Keratinocyte (primary cell): Measurements from ENCODE around the gene ANO2. TPM values are rescaled to one million over a fixed set of nuclear protein-coding genes. Genes with fewer than 3 reads are reported as not detected.

Experiments used
- DNase-seq: peaks from one replicate; pipeline ENCODE4 v3.0.0-alpha.2; 2011; ENCODE audit warnings: low read depth, missing footprints, low spot score
- FAIRE-seq: peaks from 2 replicates; lab custom pipeline; 2011; peaks lifted over from hg19 to GRCh38; lab: Jason Lieb, UNC
- H2AFZ ChIP-seq: 2 replicates; pipeline ENCODE4 v1.6.0; 2012; ENCODE audit warnings: low read length, control low read depth, inconsistent platforms; ENCODE audit not compliant: control insufficient read depth
- H3K27ac ChIP-seq: 2 replicates; pipeline ENCODE4 v1.5.1; 2011; ENCODE audit warnings: low read length; ENCODE audit not compliant: control insufficient read depth, insufficient read depth
- H3K27me3 ChIP-seq: 3 replicates; pipeline ENCODE4 v1.6.0; 2011; ENCODE audit warnings: low read length; ENCODE audit not compliant: control insufficient read depth, insufficient read depth; ENCODE audit errors: extremely low read depth
- H3K36me3 ChIP-seq, 2 experiments: 2 replicates in 1 of 2; 3 replicates in 1 of 2; pipeline ENCODE4 v1.5.1; 2011; ENCODE audit warnings: low read length in 2 of 2, mild to moderate bottlenecking in 1 of 2; ENCODE audit not compliant: control insufficient read depth in 2 of 2, insufficient read depth in 2 of 2; ENCODE audit errors: extremely low read depth in 1 of 2
- H3K4me1 ChIP-seq: 3 replicates; pipeline ENCODE4 v1.5.1; 2011; ENCODE audit warnings: low read length; ENCODE audit not compliant: control insufficient read depth, insufficient read depth; ENCODE audit errors: extremely low read depth
- H3K4me2 ChIP-seq: 3 replicates; pipeline ENCODE4 v1.6.0; 2011; ENCODE audit warnings: low read depth, low read length; ENCODE audit not compliant: control insufficient read depth, insufficient read depth; ENCODE audit errors: extremely low read depth
- H3K4me3 ChIP-seq, 3 experiments: fragments of 200-600 bp in 1 of 3; sonication (generic) in 1 of 3; 2 replicates in 2 of 3; 3 replicates in 1 of 3; pipeline ENCODE4 v1.5.1; 2011 to 2016; ENCODE audit warnings: low read length in 3 of 3, mild to moderate bottlenecking in 3 of 3, control low read depth in 2 of 3, inconsistent platforms in 1 of 3, low read depth in 1 of 3, mixed read lengths in 1 of 3, mixed run types in 1 of 3, moderate library complexity in 1 of 3; ENCODE audit not compliant: control insufficient read depth in 2 of 3, insufficient read depth in 2 of 3; ENCODE audit errors: extremely low read depth in 1 of 3
- H3K79me2 ChIP-seq: 2 replicates; pipeline ENCODE4 v1.6.0; 2012; ENCODE audit warnings: low read length; ENCODE audit not compliant: control insufficient read depth, insufficient read depth
- H3K9ac ChIP-seq: 3 replicates; pipeline ENCODE4 v1.6.0; 2011; ENCODE audit warnings: low read length; ENCODE audit not compliant: control insufficient read depth, insufficient read depth; ENCODE audit errors: extremely low read depth
- H3K9me1 ChIP-seq: 3 replicates; pipeline ENCODE4 v1.6.0; 2011; ENCODE audit warnings: low read length; ENCODE audit not compliant: control insufficient read depth, insufficient read depth; ENCODE audit errors: extremely low read depth
- H3K9me3 ChIP-seq: 2 replicates; pipeline ENCODE4 v1.5.1; 2012; ENCODE audit warnings: low read depth, low read length; ENCODE audit not compliant: control insufficient read depth
- H4K20me1 ChIP-seq: 3 replicates; pipeline ENCODE4 v1.6.0; 2011; ENCODE audit warnings: low read length; ENCODE audit not compliant: control insufficient read depth, insufficient read depth; ENCODE audit errors: extremely low read depth
- EZH2 ChIP-seq: IDR thresholded peaks from one replicate; pipeline ENCODE4 v1.6.1; 2012; ENCODE audit warnings: inconsistent platforms, mild to moderate bottlenecking, low read length, moderate library complexity
- dilution Hi-C: fragments of 300-500 bp; cut with MboI; formaldehyde crosslinking; loops from one replicate; pipeline ENCODE4 v1.7.0; 2020; ENCODE audit warnings: low sequenced_read_pairs; ENCODE audit not compliant: extremely low pct_ligation_motif_present
- polyA plus RNA-seq, 5 experiments: library from polyadenylated mRNA; depleted of rRNA in 3 of 5; stranded (reverse) in 3 of 5; stranded (forward) in 1 of 5; unstranded in 1 of 5; fragments of >200 nt; gene quantifications; 1 replicate in 1 of 5; 2 replicates in 3 of 5; 3 replicates in 1 of 5; pipeline versions ENCODE4 v1.2.1 to v1.2.3, GENCODE V29; 2011 to 2012; ENCODE audit warnings: missing spikeins in 2 of 5, low read depth in 1 of 5, low replicate concordance in 1 of 5
- TF ChIP-seq, protein P1 (sequence below), 3 experiments: IDR thresholded peaks in 1 of 3; conservative IDR thresholded peaks in 1 of 3; optimal IDR thresholded peaks in 1 of 3; 2 replicates in 2 of 3; 3 replicates in 1 of 3; pipeline versions ENCODE3 to v1.5.1; 2011; ENCODE audit warnings: low read length in 3 of 3, mild to moderate bottlenecking in 3 of 3, moderate library complexity in 2 of 3, control low read depth in 1 of 3, inconsistent platforms in 1 of 3; ENCODE audit not compliant: insufficient read depth in 2 of 3; ENCODE audit errors: extremely low read depth in 1 of 3

The ANO2 gene
- polyA plus RNA-seq, 1 donor (not counting 4 experiments of a cell fraction or from before 2014, with no cell fraction given): 0.14 TPM

DNA sequence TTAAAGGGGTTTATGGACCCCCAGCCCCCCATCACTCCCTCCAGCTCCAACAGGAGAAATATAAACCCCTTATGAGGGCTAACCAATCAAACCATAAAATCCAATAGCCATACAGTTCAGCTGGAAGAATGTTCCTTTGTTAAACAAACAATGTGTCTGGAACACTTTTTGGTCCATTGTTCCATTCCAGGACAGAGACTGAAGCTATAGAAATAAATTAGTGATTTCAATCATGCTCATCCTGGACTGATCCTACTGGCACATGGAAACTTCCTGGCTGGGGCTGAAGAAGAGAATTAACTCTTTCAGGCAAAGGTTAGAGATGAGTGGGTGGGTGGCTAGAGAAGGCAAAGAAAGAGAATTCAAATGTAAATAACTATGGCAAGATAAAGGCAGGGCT lies 63.4 kb downstream of the ANO2 start:
- Histone ChIP-seq H4K20me1 (no peaks in the 10 kb centered on the region), H3K4me1 (no peaks in the 10 kb centered on the region), H3K9ac (no peak overlapping the region), H3K4me3 (no peak overlapping the region), H3K27ac (no peak overlapping the region), H2AFZ (no peak overlapping the region), H3K79me2 (no peaks in the 10 kb centered on the region), H3K4me2 (no peak overlapping the region), H3K27me3 (no peaks in the 10 kb centered on the region), H3K36me3 (no peaks in the 10 kb centered on the region), H3K9me1 (no peaks in the 10 kb centered on the region), H3K9me3 (no peaks in the 10 kb centered on the region)
- dilution Hi-C loops: no loop called here
- no peak for FAIRE-seq
- no peak for TF ChIP-seq EZH2
- DNase-seq: no peak

DNA sequence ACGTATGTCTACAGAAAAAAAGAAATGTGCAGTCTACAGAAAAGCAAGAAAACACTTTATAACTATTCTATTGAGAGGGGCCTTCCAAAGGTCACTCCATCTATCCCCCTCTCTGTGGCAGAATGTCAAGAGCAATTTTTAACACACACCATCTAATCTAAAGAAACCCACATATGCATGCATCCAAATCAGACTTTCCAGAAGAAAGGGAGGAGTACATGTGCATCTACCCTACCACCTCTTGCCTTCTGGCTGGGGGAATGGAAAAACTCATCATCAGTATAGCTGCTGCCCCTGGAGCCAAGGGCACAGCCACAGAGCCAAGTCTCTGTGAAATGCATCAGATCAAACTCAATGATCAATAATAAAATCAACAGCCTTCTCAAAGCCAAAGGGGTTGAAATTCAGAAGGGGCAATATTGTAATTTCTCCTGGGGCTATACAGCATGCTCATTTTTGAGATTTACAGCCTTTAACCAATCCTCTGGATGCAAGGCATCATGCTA lies 63.9 kb downstream of the ANO2 start:
- H3K4me1 ChIP-seq: no peaks in the 10 kb centered on the region
- no peaks in the 10 kb centered on the region for H3K9me3 ChIP-seq
- H3K9me1 ChIP-seq: no peaks in the 10 kb centered on the region
- no peak overlapping the region for H3K27ac ChIP-seq
- H3K9ac ChIP-seq: no peak overlapping the region
- DNase-seq (no peak), FAIRE-seq (no peak)
- H3K36me3 ChIP-seq: no peaks in the 10 kb centered on the region
- H3K27me3 ChIP-seq: no peaks in the 10 kb centered on the region
- no peaks in the 10 kb centered on the region for H4K20me1 ChIP-seq
- TF ChIP-seq, protein P1, sequence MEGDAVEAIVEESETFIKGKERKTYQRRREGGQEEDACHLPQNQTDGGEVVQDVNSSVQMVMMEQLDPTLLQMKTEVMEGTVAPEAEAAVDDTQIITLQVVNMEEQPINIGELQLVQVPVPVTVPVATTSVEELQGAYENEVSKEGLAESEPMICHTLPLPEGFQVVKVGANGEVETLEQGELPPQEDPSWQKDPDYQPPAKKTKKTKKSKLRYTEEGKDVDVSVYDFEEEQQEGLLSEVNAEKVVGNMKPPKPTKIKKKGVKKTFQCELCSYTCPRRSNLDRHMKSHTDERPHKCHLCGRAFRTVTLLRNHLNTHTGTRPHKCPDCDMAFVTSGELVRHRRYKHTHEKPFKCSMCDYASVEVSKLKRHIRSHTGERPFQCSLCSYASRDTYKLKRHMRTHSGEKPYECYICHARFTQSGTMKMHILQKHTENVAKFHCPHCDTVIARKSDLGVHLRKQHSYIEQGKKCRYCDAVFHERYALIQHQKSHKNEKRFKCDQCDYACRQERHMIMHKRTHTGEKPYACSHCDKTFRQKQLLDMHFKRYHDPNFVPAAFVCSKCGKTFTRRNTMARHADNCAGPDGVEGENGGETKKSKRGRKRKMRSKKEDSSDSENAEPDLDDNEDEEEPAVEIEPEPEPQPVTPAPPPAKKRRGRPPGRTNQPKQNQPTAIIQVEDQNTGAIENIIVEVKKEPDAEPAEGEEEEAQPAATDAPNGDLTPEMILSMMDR (optimal IDR thresholded peaks at IDR 0.05 in 1 of 3, IDR thresholded peaks at IDR 0.05 in 1 of 3, conservative IDR thresholded peaks at IDR 0.05 in 1 of 3; ENCODE audit: extremely low read depth in 1 of 3, insufficient read depth in 2 of 3, low read length in 3 of 3): no peak
- TF ChIP-seq EZH2: no peak
- H2AFZ ChIP-seq: no peak overlapping the region
- H3K4me3 ChIP-seq: no peak overlapping the region
- dilution Hi-C loops: no loop called here
- H3K4me2 ChIP-seq: no peak overlapping the region
- H3K79me2 ChIP-seq: no peaks in the 10 kb centered on the region

DNA sequence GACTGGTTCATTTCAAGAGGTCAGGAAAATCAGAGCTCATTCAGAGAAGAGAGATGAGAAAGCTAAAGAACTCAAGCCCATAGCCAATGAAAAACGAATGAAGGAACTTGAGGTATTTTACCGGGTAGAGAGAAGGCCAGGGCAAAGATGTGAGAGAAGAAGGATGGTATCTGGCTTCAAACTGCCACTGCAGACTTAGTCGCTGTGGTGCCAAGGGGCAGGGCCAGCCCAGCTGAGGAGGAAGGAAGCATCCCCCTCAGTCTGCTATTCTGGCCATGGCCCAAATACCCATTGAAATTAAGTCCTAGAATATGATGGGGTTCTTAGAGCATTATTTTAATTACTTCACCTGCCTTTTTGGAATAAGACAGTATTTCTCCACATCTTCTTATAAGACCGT lies 69.2 kb downstream of the ANO2 start:
- Histone ChIP-seq H3K9ac (no peak overlapping the region), H3K4me1 (no peaks in the 10 kb centered on the region), H3K27me3 (no peaks in the 10 kb centered on the region), H3K4me2 (no peak overlapping the region), H3K27ac (no peak overlapping the region), H3K79me2 (no peaks in the 10 kb centered on the region), H2AFZ (no peak overlapping the region), H3K9me3 (no peaks in the 10 kb centered on the region), H3K36me3 (no peaks in the 10 kb centered on the region), H3K9me1 (no peaks in the 10 kb centered on the region), H3K4me3 (no peak overlapping the region), H4K20me1 (no peaks in the 10 kb centered on the region)
- dilution Hi-C loops: no loop called here
- TF ChIP-seq, protein P1 (optimal IDR thresholded peaks at IDR 0.05 in 1 of 3, IDR thresholded peaks at IDR 0.05 in 1 of 3, conservative IDR thresholded peaks at IDR 0.05 in 1 of 3; ENCODE audit: extremely low read depth in 1 of 3, insufficient read depth in 2 of 3, low read length in 3 of 3): no peak
- no peak for TF ChIP-seq EZH2
- DNase-seq: no peak
- no peak for FAIRE-seq
